ENCODE measurements around the gene PARD3B.

PARD3B gene

DNA sequence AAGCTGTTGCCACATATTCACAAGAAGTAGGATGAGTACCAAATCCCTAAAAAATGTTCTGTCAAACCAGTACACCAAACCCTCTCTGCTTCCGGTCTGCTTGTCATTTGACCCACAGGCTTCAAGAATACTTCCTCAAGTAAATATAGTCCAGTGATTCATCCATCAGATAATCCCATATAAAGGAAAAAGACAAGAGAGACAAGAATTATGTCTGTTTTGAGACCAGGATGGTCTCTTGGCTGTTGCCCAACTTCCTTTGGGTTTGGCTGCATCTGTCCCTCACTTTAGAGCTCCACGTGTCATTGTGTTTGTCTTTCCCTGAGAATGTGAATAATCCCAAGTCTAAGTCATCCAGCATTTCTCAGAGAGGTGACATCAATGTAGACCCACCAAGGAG is 1045.5 kb downstream of the PARD3B start:
- no peak for DNase-seq

DNA sequence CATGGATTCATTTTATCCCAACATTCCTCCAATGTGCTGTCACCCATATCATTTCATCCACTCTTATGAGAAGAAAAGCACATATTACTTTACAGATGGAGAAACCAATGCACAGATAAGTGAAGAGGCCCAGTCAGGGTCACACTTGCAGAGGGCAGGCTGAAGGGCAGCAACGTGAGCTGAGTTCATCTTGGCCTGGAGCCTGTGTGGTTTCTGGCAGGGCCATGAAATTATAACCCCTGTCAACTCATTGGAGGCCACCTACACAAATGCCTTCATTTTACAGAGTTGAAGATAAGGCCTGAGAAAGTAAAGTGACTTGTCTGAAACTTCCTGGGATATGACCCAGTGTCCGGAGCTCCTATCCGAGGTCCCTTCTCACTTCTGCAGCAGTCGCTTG is 1048.6 kb downstream of the PARD3B start:
- no peak for DNase-seq

DNA sequence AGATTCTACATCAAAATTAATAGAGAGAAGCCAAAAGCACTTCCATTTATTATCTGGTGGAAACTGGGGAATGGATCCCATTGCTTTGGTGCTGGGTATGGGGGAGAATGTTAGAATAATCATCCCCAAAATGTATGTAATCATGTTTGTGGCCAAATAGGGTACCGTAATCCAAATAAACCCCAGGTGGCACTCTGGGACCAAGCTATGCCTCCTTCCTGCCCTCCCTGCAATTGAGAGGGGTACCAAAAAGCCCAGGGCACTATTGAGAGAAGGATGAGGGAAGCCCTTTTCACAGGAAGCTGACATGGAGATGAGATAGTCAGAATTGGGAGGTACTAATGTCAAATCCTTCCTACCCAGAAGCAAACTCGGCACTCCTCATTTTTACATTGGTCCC is 1051.3 kb downstream of the PARD3B start:
- DNase-seq: no peak

DNA sequence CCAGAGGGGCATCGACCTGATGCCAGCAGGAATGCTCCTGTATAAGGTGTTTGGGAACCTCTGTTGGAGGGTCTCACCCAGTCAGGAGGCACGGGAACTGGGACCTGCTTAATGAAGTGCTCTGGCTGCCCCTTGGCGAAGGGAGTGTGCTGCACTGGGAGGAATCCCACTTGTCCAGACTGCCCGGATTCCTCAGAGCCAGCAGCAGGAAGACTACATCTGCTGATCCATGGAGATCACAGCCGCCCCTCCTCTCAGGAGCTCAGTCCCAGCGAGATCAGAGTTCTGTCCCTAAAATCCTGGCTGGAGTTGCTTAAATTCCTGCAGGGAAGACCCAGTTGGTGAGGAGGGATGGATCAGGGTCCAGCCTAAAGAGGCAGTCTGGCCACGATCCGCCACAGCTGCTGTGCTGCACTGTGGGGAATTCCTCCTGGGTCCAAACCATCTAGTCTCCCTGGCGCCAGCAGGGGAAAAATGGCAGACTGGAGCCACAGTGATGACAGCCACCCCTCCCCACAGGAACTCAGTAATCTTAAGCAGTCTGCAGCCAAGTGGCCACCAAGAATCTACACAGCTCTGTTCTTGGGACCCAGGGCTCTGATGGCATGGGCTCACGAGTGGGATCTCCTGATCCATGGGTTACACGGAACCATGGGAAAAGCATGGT is 1060.5 kb downstream of the PARD3B start:
- no peak for DNase-seq

DNA sequence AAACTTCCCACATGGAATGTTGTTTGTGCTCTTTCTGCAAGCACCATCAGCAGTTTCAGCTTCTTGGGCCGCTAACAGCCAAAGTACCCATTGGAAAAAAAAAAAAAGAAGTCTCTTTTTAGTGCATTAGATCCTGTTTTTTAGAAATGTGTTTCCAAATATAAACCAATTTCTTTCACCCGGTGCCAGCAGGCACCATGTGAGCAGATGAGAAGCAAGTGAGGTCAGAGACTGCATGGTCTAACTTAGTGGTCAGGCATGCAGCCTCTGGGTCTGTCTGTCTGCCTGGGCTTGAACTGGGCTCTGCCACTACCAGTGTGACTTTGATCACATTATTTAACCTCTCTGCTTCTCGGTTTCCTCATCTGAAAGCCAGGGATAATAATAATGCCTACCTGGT is 1061.9 kb downstream of the PARD3B start:
- DNase-seq: no peak

DNA sequence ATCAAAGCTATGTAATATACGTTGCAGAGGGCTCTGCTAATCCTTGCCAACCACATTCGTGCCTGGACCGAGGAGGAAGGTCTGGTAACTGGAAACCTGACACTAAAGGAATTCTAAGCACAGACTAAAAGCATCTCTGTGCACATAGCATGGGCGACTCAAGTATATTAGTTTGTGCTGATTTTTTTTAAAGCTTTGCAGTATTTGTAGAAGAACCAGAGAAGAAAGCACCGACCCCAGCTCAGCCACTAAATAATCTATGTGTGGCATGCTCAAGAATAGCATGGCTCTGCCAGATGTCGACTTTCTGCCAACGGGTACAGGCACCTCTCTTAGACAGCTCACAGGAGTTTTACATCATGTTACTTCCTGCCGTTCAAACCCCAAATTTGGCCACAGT is 1063.8 kb downstream of the PARD3B start:
- no peak for DNase-seq

DNA sequence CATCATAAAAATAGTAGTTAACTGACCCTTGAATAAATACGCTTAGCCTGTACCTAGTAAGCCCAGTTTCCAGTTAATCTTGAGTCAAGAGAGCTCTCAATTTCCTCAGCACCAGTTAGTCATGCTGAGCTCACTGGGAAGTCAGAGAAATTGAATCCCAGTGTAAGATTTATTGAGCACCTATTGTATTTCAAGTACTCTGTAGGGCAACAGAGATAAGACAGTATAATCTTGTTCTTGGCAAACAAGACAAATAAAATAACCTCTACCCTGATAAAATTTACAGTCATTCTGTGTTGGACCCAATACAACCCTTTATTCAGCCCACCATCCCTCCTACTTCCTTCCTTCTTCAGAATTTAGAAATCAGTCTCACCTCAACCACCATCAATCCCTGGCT is 1065.2 kb downstream of the PARD3B start:
- no peak for DNase-seq

DNA sequence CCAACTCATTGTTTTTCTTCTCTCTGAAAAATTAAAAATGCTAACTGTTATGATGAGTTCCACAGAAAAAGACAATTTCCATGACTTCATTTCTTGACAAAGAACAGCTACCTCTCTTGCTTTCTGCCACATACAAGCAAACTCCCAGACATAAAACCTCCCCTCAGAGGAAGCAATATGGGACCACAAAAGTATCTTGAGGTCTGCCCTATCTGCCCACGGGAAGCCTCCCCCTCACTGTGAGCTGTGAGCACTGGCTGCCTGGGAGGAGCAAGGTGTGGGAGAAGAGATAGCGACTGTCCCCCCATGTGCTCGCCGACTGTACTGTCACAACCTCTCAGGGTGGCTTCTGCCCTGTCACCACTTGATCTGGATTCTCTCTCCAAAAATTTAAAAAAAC is 1067.4 kb downstream of the PARD3B start:
- DNase-seq: no peak

DNA sequence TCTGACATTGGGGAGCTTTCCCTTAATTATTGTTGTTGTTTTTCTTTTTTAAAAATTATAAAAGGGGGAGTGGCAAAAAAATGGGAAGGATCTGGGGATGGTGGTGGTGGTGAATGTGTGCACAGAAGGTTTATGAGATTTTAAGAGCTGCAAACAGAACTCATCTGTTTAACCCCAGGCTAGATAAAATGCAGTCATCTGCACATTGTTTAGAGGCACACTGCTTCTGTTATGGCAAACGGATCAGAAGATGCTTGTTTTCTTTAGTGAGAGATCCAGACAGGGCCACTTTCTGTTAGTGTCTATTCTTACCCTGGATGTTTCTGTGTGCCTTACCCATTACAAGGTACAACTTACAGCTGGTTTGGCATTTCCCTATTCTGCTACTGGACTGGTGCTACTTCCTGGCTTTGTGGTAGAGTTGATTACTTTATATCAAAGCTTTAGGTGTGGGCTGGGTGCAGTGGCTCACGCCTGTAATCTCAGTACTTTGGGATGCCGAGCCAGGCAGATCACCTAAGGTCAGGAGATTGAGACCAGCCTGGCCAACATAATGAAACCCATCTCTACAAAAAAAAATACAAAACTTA is 1068.8 kb downstream of the PARD3B start:
- no peak for DNase-seq

DNA sequence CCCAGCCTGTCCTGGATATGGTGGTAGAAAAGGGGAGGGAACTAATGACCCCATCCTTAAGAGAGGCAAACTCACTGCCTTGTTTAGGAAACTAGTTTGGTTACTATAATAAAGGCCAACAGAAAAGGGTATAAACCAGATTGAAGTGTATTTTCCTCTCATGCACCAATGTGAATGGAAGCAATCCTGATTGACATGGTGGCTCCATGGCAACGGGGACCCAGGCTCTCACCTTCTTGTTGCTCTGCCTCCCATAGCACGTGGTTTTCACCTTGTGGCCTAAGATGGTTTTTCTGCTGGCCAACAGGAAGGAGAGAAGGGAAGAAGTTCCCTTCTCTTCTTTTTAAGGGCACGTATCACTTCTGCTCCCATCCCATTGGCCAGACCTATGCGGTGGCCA is 1069.7 kb downstream of the PARD3B start:
- DNase-seq: no peak

DNA sequence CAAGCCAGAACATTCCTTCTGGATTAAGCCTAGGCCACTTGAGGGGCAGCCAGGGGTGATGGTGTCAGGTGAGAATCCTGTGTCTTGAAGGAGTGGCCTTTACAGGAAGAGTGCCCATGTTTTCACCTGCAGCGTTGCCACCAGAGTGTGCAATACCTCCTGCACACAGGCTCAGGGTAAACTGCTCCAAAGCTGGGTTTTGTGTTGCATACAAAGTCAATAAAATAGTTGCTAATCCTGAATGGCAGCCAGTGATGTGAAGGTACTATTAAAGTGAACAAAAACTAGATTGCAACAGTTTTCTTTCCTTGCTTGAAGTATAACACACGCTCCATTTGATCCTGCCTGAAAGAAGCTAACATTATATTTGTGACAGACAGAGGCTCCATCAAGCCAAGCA is 1072.6 kb downstream of the PARD3B start:
- no peak for DNase-seq

DNA sequence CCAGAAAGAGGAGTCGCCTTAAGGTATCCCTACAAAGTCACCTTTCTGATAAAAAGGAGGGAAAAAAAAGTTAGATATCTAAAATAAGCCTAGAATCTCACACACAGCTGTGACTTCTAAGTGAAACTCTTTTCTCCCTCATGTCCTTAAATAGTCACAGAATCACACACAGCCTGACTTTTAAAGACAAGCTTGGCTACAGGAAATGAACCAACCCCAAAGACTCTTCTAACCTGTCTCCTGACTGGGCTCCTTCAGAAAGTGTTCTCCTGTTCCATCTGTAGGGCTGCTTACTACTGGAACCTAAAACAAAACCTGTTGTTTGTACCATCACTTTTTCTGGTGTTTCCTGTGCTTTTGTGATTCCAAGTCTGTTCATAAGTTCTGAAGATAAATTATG is 1074.3 kb downstream of the PARD3B start:
- DNase-seq: no peak

DNA sequence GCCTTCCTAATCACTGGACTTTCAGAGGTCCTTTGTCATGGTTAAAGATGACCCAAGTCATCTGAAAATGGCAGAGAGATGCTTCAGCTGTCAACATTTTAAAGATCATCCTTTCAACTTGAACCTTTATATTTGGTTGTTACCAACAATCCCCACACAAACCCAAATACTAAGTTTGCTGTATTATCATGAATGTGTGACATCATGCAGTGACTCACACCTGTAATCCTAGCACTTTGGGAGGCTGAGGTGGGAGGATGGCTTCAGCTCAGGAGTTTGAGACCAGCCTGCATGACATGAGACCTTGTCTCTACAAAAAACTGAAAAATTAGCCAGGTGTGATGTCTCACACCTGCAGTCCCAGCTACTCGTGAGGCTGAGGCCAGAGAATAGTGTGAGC is 1081.8 kb downstream of the PARD3B start:
- no peak for DNase-seq

DNA sequence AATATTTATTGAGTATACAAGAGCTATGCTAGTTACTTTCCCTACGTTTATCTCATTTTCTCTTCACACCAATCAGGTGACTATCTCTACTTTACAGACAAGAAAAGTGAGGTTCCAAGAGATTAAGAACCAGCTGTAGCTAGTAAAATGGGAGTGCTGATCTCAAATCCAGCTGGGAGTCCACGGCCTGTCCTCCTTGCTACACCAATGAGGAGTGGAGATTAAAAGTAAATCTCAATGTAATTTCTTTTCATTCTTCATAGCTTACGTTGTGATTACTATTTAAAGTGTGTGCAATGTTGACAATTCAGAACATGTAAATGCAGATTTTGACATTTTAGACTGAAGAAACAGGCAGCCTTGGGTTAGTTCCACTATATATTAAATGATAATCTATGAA is 1083.1 kb downstream of the PARD3B start:
- DNase-seq: no peak

DNA sequence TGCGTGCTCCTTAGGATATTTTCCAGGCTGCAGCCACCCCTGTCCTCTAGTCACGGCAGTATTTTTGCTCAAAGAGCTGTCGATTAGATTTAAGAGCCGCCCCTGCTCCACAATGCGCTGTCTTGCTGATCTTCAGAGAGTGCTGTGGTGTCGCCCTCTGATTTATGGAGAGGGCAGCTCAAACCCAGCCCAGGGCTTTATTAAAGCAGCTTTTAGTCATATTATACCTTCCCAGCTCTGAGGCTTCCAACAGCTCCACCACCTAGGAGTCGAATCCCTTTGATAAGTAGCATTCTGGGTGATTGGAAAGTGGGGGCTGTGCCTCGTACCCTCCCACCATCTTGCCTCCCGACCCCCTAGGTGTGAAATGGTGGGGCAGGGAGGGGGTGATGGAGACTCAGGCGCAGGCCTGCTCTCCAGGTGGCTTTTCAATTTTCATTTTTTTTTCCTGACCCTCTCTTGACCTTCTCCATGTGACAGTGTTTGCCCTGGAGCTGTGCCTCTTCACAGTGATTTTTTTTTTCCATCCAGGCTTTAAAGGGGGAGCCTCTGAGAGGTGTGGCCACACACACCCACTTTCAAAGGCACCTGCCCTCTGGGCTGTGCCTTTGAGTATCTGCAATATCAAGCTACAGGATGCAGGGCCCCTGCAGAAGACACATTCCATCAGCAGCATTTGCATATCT is 1084.0 kb downstream of the PARD3B start:
- DNase-seq: peak in 1 of 2 experiments; percentile 46

DNA sequence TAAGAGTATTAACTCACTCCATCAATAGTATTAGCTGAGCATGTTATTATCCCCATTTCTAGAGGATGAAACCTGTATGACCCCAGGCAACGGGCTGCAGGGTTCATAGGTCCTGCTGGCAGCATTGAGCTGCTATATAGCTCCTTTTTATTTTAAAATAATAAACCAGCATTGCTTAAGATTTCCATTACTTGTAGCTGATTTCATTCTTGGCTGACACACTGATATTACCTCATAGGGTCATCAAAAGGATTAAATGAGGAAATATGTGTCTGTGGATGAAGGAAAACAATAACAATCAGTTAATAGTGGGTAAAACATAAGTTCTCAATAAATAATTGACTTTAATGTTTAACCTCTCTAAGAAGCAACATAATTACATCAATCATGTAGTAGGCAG is 1088.7 kb downstream of the PARD3B start:
- DNase-seq: no peak

DNA sequence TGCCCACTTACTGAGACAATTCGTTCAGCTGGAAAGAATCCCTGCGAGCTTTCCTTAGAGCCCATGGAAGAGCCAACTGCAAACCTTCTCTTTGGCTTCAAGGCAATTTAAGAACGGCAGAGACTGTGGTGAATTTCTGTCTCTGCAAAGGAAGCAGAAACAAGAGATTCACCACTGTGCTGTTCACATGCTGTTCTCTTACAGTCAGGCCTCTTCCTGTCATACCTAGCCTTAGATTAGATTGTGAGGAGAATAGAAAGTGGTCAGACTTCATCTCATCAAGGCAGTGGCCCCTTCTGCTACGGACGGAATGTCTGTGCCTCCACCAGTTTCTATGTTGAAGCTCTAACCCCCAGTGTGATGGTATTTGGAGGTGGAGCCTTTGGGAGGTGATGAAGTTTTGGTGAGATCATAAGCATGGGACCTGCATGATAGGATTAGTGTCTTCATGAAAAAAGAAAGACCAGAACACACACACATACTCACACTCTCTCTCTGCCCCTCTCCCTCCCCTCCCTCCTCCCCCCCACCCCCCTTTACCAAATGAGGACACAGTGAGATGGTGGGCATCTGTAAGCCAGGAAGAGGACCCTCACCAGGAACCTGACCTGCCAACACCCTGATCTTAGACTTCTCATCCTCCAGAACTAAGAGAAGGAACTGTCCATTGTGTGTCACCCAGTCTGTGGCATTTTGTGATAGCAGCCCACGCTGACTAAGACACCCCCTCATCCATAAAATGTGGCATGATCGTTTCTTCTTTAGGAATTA is 1091.5 kb downstream of the PARD3B start:
- DNase-seq: no peak

DNA sequence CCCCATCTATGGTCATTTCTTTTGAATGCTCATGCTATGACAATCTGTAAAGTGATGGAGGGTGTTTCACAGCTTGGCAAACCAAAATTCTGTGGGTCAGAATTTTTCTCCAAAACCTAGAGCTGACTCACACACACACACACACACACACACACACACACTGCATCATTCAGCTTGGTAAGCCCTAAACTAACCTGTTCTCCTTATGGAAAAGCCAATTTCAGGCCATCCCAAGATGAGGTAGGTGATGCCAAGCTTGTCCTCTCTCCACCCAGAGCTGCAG is 1092.0 kb downstream of the PARD3B start:
- DNase-seq: no peak

DNA sequence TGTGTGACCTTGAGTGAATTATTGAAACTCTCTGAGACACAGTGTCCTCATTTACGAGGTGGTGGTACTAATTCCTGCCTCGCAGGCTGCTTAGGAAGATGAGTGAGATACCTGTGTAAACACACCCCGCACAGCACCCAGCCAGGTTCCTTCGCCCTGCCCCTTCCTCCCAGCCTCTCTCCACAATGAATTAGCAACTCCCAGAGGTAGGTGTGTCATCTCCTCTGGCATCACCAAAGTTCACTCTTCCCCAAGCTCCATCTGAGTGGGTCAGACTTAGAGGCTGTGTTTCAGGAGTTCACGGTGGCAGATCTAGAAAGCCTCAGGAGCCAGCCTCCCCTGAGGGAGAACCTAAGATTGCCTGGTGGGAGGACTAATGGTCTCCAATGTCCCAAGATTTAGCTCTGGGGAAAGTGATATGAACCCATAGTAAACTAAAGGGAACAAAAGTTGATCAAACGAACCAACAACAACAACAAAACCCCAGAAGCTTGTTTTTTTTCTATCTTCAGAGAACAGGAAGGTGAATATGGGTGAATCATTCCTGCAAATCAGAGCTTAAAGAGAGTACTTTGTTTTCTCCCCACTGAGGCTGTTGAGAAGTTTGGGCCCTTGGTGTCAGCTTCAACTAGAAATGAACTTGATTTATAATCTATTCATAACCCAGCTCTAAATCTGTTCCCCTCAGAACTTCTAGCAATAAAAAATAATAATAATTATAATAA is 1092.7 kb downstream of the PARD3B start:
- no peak for DNase-seq

DNA sequence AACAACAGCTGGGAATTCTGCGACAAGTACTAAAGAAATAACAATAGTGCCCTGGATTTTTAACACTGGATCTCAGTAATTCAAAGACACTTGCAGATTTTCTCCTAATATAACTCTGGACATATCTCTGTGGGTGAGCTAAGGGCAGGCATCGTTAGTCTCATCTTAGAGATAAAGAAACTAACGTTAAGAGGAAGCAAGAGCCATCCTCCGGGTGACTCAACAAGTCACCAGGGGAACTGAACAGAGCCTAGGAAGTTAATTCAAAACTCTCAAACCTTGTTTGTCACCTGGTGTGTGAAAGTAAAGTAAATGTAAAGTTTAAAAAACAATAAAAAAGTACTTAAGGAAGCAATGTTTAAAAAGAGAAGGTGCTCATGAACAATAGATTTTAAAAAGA is 1095.4 kb downstream of the PARD3B start:
- DNase-seq: no peak

DNA sequence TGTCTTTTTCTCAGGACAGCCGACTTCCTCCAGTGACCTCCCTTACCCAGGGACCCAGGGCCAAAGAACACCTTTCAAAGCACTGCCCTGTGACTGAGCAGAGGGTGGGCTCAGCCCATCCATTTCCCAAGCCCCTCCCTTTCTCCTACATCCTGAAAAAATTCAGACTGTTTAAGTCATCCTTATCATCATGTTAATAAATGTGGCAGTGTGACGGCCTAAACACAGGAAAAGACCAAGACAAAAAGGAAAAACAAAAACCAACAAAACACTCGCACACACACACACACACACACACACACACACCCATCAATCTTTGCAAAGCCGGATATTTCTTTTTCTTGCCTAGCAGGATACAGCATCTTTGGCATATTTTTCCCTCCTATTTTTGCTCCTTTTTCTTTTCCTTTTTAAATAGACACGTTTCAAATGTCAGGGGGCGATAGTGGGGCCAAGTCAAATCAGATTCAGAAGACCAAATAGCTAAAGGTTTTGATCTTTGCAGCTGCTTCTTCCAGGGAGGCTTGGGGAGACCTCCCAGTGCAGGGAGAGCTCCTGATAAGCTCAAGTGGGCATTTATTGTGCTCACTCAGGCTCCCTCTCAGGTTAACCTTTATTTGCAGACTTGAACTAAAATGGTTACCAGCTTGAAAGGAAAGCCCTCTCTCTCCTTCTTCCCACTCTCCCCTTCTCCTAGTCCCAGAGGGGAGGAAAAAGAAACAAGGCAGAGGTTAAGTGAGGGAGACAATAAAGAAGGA is 1097.5 kb downstream of the PARD3B start:
- no peak for DNase-seq

DNA sequence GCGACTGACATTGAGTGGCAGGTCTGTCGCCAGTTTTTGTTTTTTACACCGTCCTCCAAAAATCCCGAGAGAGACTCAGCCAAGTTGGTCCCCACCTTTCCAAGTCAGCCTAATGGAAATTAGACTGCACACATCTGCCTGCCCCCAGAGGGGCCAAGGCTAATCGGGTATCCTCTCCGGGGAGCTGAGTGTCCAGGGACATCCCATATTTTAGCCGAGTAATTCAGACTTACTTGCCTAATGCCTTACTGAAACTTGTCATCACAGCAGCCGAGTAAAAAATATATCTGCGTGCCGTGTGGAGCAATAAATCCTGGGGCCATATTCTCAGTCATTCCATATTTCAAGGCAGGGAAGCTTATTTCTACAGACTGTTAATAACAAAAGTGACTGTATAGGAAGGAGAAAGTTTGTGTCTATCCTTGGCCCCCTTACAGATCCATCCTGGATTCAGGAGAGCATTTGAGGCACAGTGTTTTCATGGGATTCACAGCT is 1098.2 kb downstream of the PARD3B start:
- DNase-seq: no peak

All from NCI-H526 (cell line).